GM12873 (cell line): ENCODE results near the gene LBP.

Experiments
- TF ChIP-seq, protein P1 (sequence below): IDR thresholded peaks from 2 replicates; pipeline ENCODE4 v1.5.1; 2012; ENCODE audit warnings: low read depth, mild to moderate bottlenecking, moderate library complexity, low read length, control low read depth; ENCODE audit not compliant: insufficient read depth; ENCODE audit errors: missing control alignments

LBP gene

DNA sequence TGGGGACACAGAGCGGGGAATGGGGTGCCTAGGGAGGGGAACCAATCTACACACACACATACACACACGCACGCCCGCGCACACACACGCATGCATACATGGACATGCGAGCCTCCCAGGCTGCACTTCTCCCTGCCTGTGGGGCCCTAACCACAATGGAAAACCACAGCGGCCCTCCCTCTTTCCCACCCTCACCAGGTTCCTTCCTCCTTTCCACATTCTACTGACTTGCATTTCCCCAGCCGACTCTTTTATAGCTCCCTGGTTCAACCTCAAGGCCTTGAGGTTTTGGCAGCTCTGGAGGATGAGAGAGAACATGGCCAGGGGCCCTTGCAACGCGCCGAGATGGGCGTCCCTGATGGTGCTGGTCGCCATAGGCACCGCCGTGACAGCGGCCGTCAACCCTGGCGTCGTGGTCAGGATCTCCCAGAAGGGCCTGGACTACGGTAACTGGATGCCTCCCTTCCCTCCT is 42.3 kb upstream of the LBP start, which contains the start of gene BPI:
Gene BPI, plus strand, starts transcription at position 249 of the 472 bp plus-strand sequence. Its CDS starts 68 bp downstream, at position 317.
- TF ChIP-seq, protein P1, sequence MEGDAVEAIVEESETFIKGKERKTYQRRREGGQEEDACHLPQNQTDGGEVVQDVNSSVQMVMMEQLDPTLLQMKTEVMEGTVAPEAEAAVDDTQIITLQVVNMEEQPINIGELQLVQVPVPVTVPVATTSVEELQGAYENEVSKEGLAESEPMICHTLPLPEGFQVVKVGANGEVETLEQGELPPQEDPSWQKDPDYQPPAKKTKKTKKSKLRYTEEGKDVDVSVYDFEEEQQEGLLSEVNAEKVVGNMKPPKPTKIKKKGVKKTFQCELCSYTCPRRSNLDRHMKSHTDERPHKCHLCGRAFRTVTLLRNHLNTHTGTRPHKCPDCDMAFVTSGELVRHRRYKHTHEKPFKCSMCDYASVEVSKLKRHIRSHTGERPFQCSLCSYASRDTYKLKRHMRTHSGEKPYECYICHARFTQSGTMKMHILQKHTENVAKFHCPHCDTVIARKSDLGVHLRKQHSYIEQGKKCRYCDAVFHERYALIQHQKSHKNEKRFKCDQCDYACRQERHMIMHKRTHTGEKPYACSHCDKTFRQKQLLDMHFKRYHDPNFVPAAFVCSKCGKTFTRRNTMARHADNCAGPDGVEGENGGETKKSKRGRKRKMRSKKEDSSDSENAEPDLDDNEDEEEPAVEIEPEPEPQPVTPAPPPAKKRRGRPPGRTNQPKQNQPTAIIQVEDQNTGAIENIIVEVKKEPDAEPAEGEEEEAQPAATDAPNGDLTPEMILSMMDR = no peak

DNA sequence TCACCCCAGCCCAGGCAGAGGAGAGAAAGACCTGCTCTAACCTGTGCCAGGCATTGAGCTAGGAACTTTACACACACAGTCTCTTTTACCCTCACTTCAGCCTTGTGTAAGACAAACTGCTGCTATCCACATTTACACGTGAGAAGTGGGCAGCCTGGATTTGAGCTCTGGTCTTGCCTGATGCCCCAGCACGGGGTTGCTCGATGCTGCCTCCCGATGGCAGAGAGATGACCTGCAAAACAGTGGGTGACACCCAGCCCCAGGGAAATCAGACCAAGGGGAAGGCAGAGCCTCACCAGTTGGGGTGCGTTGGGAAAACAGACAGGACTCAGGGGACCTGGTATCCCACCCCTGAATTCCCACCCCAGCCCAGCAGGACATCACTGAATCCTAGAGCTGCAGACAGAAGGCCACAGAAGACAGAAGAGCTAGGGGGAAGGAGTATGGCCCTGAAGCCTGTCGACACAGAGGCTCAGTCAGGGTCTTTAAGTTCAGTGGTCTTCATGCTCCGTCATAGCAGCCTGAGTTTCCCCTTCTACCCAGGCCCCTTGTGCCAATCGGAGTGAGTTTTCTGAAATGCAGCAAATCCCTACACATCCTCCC is 41.3 kb upstream of the LBP start:
- TF ChIP-seq, protein P1 = peak; percentile 69

DNA sequence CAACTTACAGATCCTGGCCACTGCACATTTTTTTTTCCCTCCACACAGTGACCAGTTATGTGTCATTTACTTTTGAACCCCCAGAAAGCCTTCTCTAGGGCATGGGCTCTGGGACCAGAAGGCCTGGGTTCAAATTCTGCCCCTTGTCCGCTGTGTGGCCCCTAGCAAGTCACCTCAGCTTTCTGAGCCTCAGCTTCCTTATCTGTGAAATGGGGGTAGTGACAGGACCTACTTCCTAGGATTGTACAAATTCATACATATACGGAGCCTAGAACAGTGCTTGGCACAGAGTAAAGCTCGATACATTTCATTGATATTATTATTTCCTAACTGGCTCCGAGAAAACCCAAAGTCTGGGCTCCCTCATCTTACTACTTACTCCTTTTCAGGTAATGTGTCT is 40.7 kb upstream of the LBP start:
- TF ChIP-seq, protein P1 = no peak

DNA sequence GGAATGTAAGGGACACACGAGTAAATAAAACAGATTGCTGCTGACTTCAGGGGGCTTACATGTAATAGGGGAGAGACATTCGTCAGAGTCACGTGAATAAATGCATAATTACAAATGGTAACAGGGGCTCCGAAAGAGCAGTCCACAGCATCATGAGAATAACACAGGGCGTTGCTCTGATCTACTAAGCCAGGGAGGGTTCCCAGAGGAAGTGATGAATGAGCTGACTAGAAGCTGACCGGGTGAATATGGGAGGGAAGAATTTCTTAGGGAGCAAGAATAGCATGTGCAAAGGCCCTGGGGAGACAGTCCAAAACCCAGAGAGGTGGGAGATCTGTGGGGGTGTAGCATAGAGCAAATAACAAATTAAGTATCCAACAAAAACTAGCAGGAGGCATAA is 39.9 kb upstream of the LBP start:
- TF ChIP-seq, protein P1 = no peak

GRCh38 chr20:38307371-38308046 is 38.8 kb upstream of the LBP start:
- TF ChIP-seq, protein P1 = no peak

DNA sequence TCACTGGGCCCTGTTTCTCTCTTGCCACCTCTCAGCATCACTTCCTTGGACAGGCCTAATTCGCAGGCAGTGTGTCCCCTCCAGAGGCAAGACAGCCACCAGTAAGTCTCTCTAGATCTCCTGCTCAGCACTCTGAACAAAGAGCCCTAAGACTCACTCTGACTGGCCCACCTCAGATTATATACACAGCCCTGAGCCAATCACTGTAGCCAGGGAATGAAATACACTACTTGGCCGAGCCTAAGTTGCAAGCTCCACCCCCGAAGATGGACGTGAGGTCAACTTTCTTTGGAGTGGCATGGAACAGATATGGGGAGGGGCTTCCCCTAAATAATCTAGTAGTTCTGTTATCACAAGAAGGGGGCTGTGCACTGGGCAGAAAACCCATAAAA is 38.2 kb upstream of the LBP start:
- TF ChIP-seq, protein P1 = no peak

- TF ChIP-seq, protein P1 = no peak
Measured at GRCh38 chr20:38308447-38308846, 37.8 kb upstream of the LBP start.
